H1 (cell line): ENCODE measurements around the gene P4HA3. TPM values are rescaled to one million over a fixed set of nuclear protein-coding genes. Genes with fewer than 3 reads are reported as not detected.

Source experiments
- CTCF ChIA-PET: fragments of 300-600 bp; sonication (Branson Sonifier 250); formaldehyde crosslinking; loops from one replicate; lab custom pipeline; 2021; ENCODE audit not compliant: partially characterized antibody; lab: Charles Lee
- POLR2A ChIA-PET: fragments of 300-600 bp; sonication (Branson Sonifier 250); formaldehyde crosslinking; loops from one replicate; lab custom pipeline; 2021; ENCODE audit warnings: inconsistent platforms; ENCODE audit not compliant: partially characterized antibody; lab: Charles Lee
- DNase-seq, 2 experiments: peaks; one replicate each; pipeline versions ENCODE4 v3.0.0 to v3.0.0-alpha.2; 2010 to 2022; ENCODE audit warnings: low spot score in 2 of 2, low read depth in 1 of 2, mixed read lengths in 1 of 2
- FAIRE-seq: peaks from 2 replicates; lab custom pipeline; 2011; peaks lifted over from hg19 to GRCh38; lab: Jason Lieb, UNC
- H2AFZ ChIP-seq: 2 replicates; pipeline ENCODE4 v1.8.1; 2012; ENCODE audit warnings: low read length, inconsistent platforms
- H2AK5ac ChIP-seq: 2 replicates; pipeline ENCODE4 v1.6.1; 2013; ENCODE audit warnings: low read depth, low read length
- H2BK120ac ChIP-seq: replicated peaks from 2 replicates; pipeline ENCODE3; 2013; ENCODE audit warnings: low read depth, low read length, inconsistent platforms
- H2BK12ac ChIP-seq: 2 replicates; pipeline ENCODE4 v1.6.1; 2013; ENCODE audit warnings: low read depth, low read length
- H2BK15ac ChIP-seq: 2 replicates; pipeline ENCODE4 v1.6.1; 2013; ENCODE audit warnings: low read length
- H2BK20ac ChIP-seq: 2 replicates; pipeline ENCODE4 v1.6.1; 2013; ENCODE audit warnings: low read length
- H2BK5ac ChIP-seq: 2 replicates; pipeline ENCODE4 v1.6.1; 2013; ENCODE audit warnings: low read depth, low read length
- H3K14ac ChIP-seq: 2 replicates; pipeline ENCODE4 v1.6.1; 2013; ENCODE audit warnings: inconsistent platforms; ENCODE audit not compliant: insufficient read length
- H3K18ac ChIP-seq: 2 replicates; pipeline ENCODE4 v1.6.1; 2013; ENCODE audit warnings: low read length; ENCODE audit errors: extremely low read depth
- H3K23ac ChIP-seq: 2 replicates; pipeline ENCODE4 v1.6.1; 2013; ENCODE audit warnings: inconsistent platforms; ENCODE audit not compliant: insufficient read length
- H3K23me2 ChIP-seq: 2 replicates; pipeline ENCODE4 v1.6.1; 2013; ENCODE audit warnings: low read depth, low read length
- H3K27ac ChIP-seq: 2 replicates; pipeline ENCODE4 v1.6.1; 2011; ENCODE audit warnings: low read depth, low read length, inconsistent platforms
- H3K27me3 ChIP-seq, 4 experiments: replicated peaks in 1 of 4; 1 replicate in 1 of 4; 2 replicates in 3 of 4; pipeline versions ENCODE4 v1.6.1 to v1.8.1; 2011 to 2013; ENCODE audit warnings: low read length in 3 of 4, mild to moderate bottlenecking in 3 of 4, inconsistent platforms in 2 of 4, mixed read lengths in 2 of 4, moderate library complexity in 1 of 4; ENCODE audit not compliant: control insufficient read depth in 3 of 4, insufficient read depth in 3 of 4; ENCODE audit errors: extremely low read depth in 1 of 4
- H3K36me3 ChIP-seq, 4 experiments: 2 replicates each; pipeline versions ENCODE4 v1.6.1 to v1.8.1; 2011 to 2013; ENCODE audit warnings: mild to moderate bottlenecking in 4 of 4, low read length in 3 of 4, moderate library complexity in 2 of 4, control low read depth in 1 of 4, inconsistent platforms in 1 of 4; ENCODE audit not compliant: insufficient read depth in 4 of 4, control insufficient read depth in 2 of 4
- H3K4ac ChIP-seq: replicated peaks from 2 replicates; pipeline ENCODE3; 2013; ENCODE audit warnings: low read length, low read depth, mixed read lengths, inconsistent platforms; ENCODE audit not compliant: insufficient read length
- H3K4me1 ChIP-seq, 4 experiments: replicated peaks in 1 of 4; 1 replicate in 1 of 4; 2 replicates in 3 of 4; pipeline versions ENCODE4 v1.6.1 to v1.8.1; 2011 to 2013; ENCODE audit warnings: low read length in 3 of 4, inconsistent platforms in 2 of 4, mixed read lengths in 1 of 4; ENCODE audit not compliant: insufficient read depth in 4 of 4, control insufficient read depth in 3 of 4
- H3K4me2 ChIP-seq, 2 experiments: 2 replicates each; pipeline versions ENCODE4 v1.6.1 to v1.8.1; 2011 to 2013; ENCODE audit warnings: low read depth in 2 of 2, low read length in 2 of 2, control low read depth in 1 of 2, inconsistent platforms in 1 of 2, mild to moderate bottlenecking in 1 of 2; ENCODE audit not compliant: insufficient read depth in 1 of 2
- H3K4me3 ChIP-seq, 4 experiments: fragments of 200-600, 300-600 bp in 1 of 4; sonication (generic), shearing (Covaris generic), sonication (Bioruptor Twin) in 1 of 4; 2 replicates each; pipeline versions ENCODE4 v1.5.1 to v1.8.1; 2011 to 2016; ENCODE audit warnings: low read length in 4 of 4, low read depth in 3 of 4, control low read depth in 2 of 4, inconsistent platforms in 2 of 4, mild to moderate bottlenecking in 2 of 4, mixed read lengths in 1 of 4, moderate library complexity in 1 of 4; ENCODE audit not compliant: insufficient read depth in 2 of 4; ENCODE audit errors: extremely low read depth in 1 of 4
- H3K56ac ChIP-seq: replicated peaks from 2 replicates; pipeline ENCODE3; 2013; ENCODE audit warnings: low read depth, mild to moderate bottlenecking, mixed read lengths, low read length, inconsistent platforms; ENCODE audit not compliant: insufficient read length
- H3K79me1 ChIP-seq: 2 replicates; pipeline ENCODE4 v1.6.1; 2013; ENCODE audit warnings: low read depth, low read length, control low read depth
- H3K79me2 ChIP-seq, 2 experiments: 2 replicates each; pipeline versions ENCODE4 v1.6.1 to v1.8.1; 2012 to 2013; ENCODE audit warnings: low read length in 2 of 2, mild to moderate bottlenecking in 2 of 2, inconsistent platforms in 1 of 2; ENCODE audit not compliant: insufficient read depth in 2 of 2, control insufficient read depth in 1 of 2
- H3K9ac ChIP-seq, 4 experiments: replicated peaks in 1 of 4; 1 replicate in 1 of 4; 2 replicates in 3 of 4; pipeline versions ENCODE4 v1.6.1 to v1.8.1; 2011 to 2013; ENCODE audit warnings: low read depth in 3 of 4, low read length in 3 of 4, control low read depth in 2 of 4, mild to moderate bottlenecking in 2 of 4, moderate library complexity in 2 of 4, inconsistent platforms in 1 of 4; ENCODE audit errors: extremely low read depth in 1 of 4
- H3K9me3 ChIP-seq, 2 experiments: 2 replicates each; pipeline versions ENCODE4 v1.6.1 to v1.8.1; 2012 to 2013; ENCODE audit warnings: mild to moderate bottlenecking in 2 of 2, moderate library complexity in 2 of 2, control low read depth in 1 of 2, inconsistent platforms in 1 of 2, low read depth in 1 of 2, low read length in 1 of 2, mixed read lengths in 1 of 2; ENCODE audit not compliant: insufficient read depth in 2 of 2
- H4K20me1 ChIP-seq, 2 experiments: replicated peaks in 1 of 2; 2 replicates each; pipeline versions ENCODE3 to v1.8.1; 2011 to 2013; ENCODE audit warnings: inconsistent platforms in 2 of 2, low read length in 2 of 2, mild to moderate bottlenecking in 1 of 2; ENCODE audit not compliant: insufficient read depth in 2 of 2, control insufficient read depth in 1 of 2
- H4K5ac ChIP-seq: 2 replicates; pipeline ENCODE4 v1.6.1; 2013; ENCODE audit warnings: low read length, low read depth, mixed read lengths, inconsistent platforms; ENCODE audit not compliant: insufficient read length
- H4K8ac ChIP-seq: 2 replicates; pipeline ENCODE4 v1.8.0; 2013; ENCODE audit warnings: mild to moderate bottlenecking, moderate library complexity, low read length, inconsistent platforms; ENCODE audit not compliant: insufficient read depth; ENCODE audit errors: extremely low read depth
- H4K91ac ChIP-seq: replicated peaks from 2 replicates; pipeline ENCODE3; 2013; ENCODE audit warnings: low read length, mixed read lengths, inconsistent platforms; ENCODE audit not compliant: insufficient read length
- ATF2 ChIP-seq: IDR thresholded peaks from 2 replicates; pipeline ENCODE4 v1.6.1; 2012; ENCODE audit warnings: low read length, inconsistent platforms
- CHD1 ChIP-seq: IDR thresholded peaks from 2 replicates; pipeline ENCODE4 v1.6.1; 2012; ENCODE audit warnings: low read depth, low read length, improper control_type of control experiment
- EGR1 ChIP-seq: IDR thresholded peaks from 2 replicates; pipeline ENCODE4 v1.6.1; 2011; ENCODE audit warnings: low read depth, low read length, borderline replicate concordance
- RAD21 ChIP-seq, 2 experiments: IDR thresholded peaks in 1 of 2; conservative IDR thresholded peaks in 1 of 2; 2 replicates each; pipeline ENCODE4 v1.6.1; 2011; ENCODE audit warnings: low read depth in 2 of 2, low read length in 2 of 2, improper control_type of control experiment in 1 of 2, inconsistent platforms in 1 of 2, mild to moderate bottlenecking in 1 of 2, moderate library complexity in 1 of 2
- SIX5 ChIP-seq: IDR thresholded peaks from 2 replicates; pipeline ENCODE4 v1.6.1; 2011; ENCODE audit warnings: mild to moderate bottlenecking, low read depth, low read length
- USF2 ChIP-seq: IDR thresholded peaks from 2 replicates; pipeline ENCODE4 v1.6.1; 2011; ENCODE audit warnings: low read length, improper control_type of control experiment
- WGBS, 2 experiments: shearing (Covaris generic) in 1 of 2; methylation state at CpG; one replicate each; pipeline versions ENCODE4 v1.1.6 to v1.1.7; 2013 to 2015; ENCODE audit warnings: low lambda C conversion rate in 2 of 2, mixed read lengths in 2 of 2, inconsistent platforms in 1 of 2, low coverage in 1 of 2, missing lambda C conversion rate in 1 of 2; ENCODE audit not compliant: insufficient replicate concordance in 2 of 2, insufficient coverage in 1 of 2, insufficient read length in 1 of 2; ENCODE audit errors: extremely low coverage in 1 of 2, missing lambda C conversion rate in 1 of 2; 5-methylcytosine and 5-hydroxymethylcytosine counted together
- polyA plus RNA-seq, 7 experiments: library from polyadenylated mRNA; depleted of rRNA in 3 of 7; stranded (reverse) in 5 of 7; unstranded in 2 of 7; fragments of >200 nt in 5 of 7; fragments of 200-250 nt in 2 of 7; gene quantifications; 1 replicate in 5 of 7; 2 replicates in 1 of 7; 4 replicates in 1 of 7; pipeline versions ENCODE4 v1.2.1 to v1.2.3, GENCODE V29; 2011 to 2013; ENCODE audit warnings: missing spikeins in 2 of 7, mixed read lengths in 2 of 7
- total RNA-seq: library from RNA; stranded (reverse); fragmentation: NEBNext Ultra II Directional; extraction: Animal tissue kit (Norgen Biotek cat#: 25700); gene quantifications from 2 replicates; pipeline ENCODE4 v1.2.1, GENCODE V29; 2021

The P4HA3 gene
- total and polyA plus RNA-seq, 2 of the 8 experiments (the other 6 are each of a cell fraction or from before 2014, with no cell fraction given): 0.06 TPM; not detected in 1

- Histone ChIP-seq H2BK20ac (no peak overlapping the region), H2AFZ (no peak overlapping the region), H3K4ac (no peak overlapping the region), H3K27me3 (no peaks in the 10 kb centered on the region), H2BK15ac (no peak overlapping the region), H3K56ac (no peak overlapping the region), H3K9ac (no peak overlapping the region), H3K27ac (no peak overlapping the region), H4K91ac (no peak overlapping the region), H3K23me2 (no peaks in the 10 kb centered on the region), H3K79me1 (no peaks in the 10 kb centered on the region), H3K4me1 (no peaks in the 10 kb centered on the region), H3K23ac (no peak overlapping the region), H2BK120ac (no peak overlapping the region), H3K4me3 (no peak overlapping the region), H3K4me2 (no peak overlapping the region), H3K36me3 (no peaks in the 10 kb centered on the region), H3K9me3 (no peaks in the 10 kb centered on the region), H3K79me2 (no peaks in the 10 kb centered on the region), H2BK5ac (no peak overlapping the region), H4K20me1 (no peaks in the 10 kb centered on the region), H4K5ac (no peak overlapping the region), H2BK12ac (no peak overlapping the region), H4K8ac (no peak overlapping the region), H3K14ac (no peak overlapping the region), H3K18ac (no peak overlapping the region), H2AK5ac (no peak overlapping the region)
- DNase-seq: no peak
- ChIA-PET CTCF (interaction anchor here (0.6 to 1.8 kb wide), 4 partner anchors 9 to 294 kb away, joined by 3 to 6 read pairs (median 4); no protein-coding TSS in a partner anchor), POLR2A (no interaction called here)
- 96% methylated on average over 5 of the region's 5 CpGs; no CpG with 5 or more reads in 1 of the 2 experiments for WGBS, 2 experiments
- TF ChIP-seq ATF2 (no peak), EGR1 (no peak), SIX5 (no peak), CHD1 (no peak), RAD21 (IDR thresholded peaks at IDR 0.05 in 1 of 2, conservative IDR thresholded peaks at IDR 0.05 in 1 of 2; ENCODE audit: low read depth in 2 of 2, low read length in 2 of 2) (no peak), USF2 (no peak)
- FAIRE-seq: no peak
Measured at GRCh38 chr11:74279256-74279655, 32.2 kb downstream of the P4HA3 start.
